Effector memory CD4-positive, alpha-beta T cell (primary cell): ENCODE data around the gene CTPS1.
A peak's percentile ranks its signal among the peaks of the same experiment; 100 is the strongest.

Source experiments
- DNase-seq, 3 donors: peaks; one replicate each; pipeline ENCODE4 v3.0.0-alpha.2; 2020
- H3K27ac ChIP-seq: 2 replicates; pipeline ENCODE4 v1.7.0; 2013; ENCODE audit warnings: mild to moderate bottlenecking, low read length, moderate library complexity; ENCODE audit not compliant: insufficient read depth, poor library complexity, severe bottlenecking
- H3K27me3 ChIP-seq: replicated peaks from 2 replicates; pipeline ENCODE4 v1.7.0; 2013; ENCODE audit warnings: mild to moderate bottlenecking, low read length; ENCODE audit not compliant: insufficient read depth, control insufficient read depth, poor library complexity, severe bottlenecking
- H3K36me3 ChIP-seq: 2 replicates; pipeline ENCODE4 v1.7.0; 2013; ENCODE audit warnings: mild to moderate bottlenecking, low read length, moderate library complexity; ENCODE audit not compliant: control insufficient read depth, insufficient read depth
- H3K4me1 ChIP-seq: 2 replicates; pipeline ENCODE4 v1.7.0; 2013; ENCODE audit warnings: low read length, mild to moderate bottlenecking; ENCODE audit not compliant: control insufficient read depth, insufficient read depth, poor library complexity, severe bottlenecking
- H3K4me3 ChIP-seq: 2 replicates; pipeline ENCODE4 v1.7.0; 2013; ENCODE audit warnings: low read length, low read depth, mild to moderate bottlenecking; ENCODE audit not compliant: insufficient read depth, poor library complexity, severe bottlenecking
- H3K9me3 ChIP-seq: 2 replicates; pipeline ENCODE4 v1.7.0; 2013; ENCODE audit warnings: mild to moderate bottlenecking, low read length, moderate library complexity; ENCODE audit not compliant: control insufficient read depth

Gene CTPS1

GRCh38 chr1:40945491-40945973 is 34.0 kb upstream of the CTPS1 start:
- no peak for DNase-seq
- no peak overlapping the region for H3K27ac ChIP-seq
- peaks cover 3% of the 10 kb centered on the region for H3K27me3 ChIP-seq
- H3K4me3 ChIP-seq, result no peak overlapping the region
- peaks cover 3% of the 10 kb centered on the region for H3K4me1 ChIP-seq
- H3K9me3 ChIP-seq, result no peaks in the 10 kb centered on the region
- H3K36me3 ChIP-seq, result no peaks in the 10 kb centered on the region

- Histone ChIP-seq H3K36me3 (no peaks in the 10 kb centered on the region), H3K4me1 (peaks cover 3% of the 10 kb centered on the region), H3K4me3 (no peak overlapping the region), H3K27me3 (peaks cover 3% of the 10 kb centered on the region), H3K27ac (no peak overlapping the region), H3K9me3 (no peaks in the 10 kb centered on the region)
- peak in 2 of 3 donors; percentile 10 to 26 for DNase-seq
Measured at GRCh38 chr1:40948741-40949443, 30.6 kb upstream of the CTPS1 start.

GRCh38 chr1:40949563-40949962 is 29.9 kb upstream of the CTPS1 start:
- H3K27me3 ChIP-seq, result peaks cover 3% of the 10 kb centered on the region
- DNase-seq, result no peak
- H3K4me3 ChIP-seq, result no peak overlapping the region
- no peaks in the 10 kb centered on the region for H3K9me3 ChIP-seq
- H3K27ac ChIP-seq, result no peak overlapping the region
- no peaks in the 10 kb centered on the region for H3K36me3 ChIP-seq
- peaks cover 3% of the 10 kb centered on the region for H3K4me1 ChIP-seq

GRCh38 chr1:40951943-40952743 is 27.4 kb upstream of the CTPS1 start:
- peaks cover 3% of the 10 kb centered on the region for H3K4me1 ChIP-seq
- no peaks in the 10 kb centered on the region for H3K36me3 ChIP-seq
- H3K27ac ChIP-seq, result no peak overlapping the region
- H3K4me3 ChIP-seq, result no peak overlapping the region
- H3K9me3 ChIP-seq, result no peaks in the 10 kb centered on the region
- peak; percentile 17 to 39 (median 34) for DNase-seq
- peaks cover 3% of the 10 kb centered on the region for H3K27me3 ChIP-seq

GRCh38 chr1:40952744-40953315 is 26.7 kb upstream of the CTPS1 start:
- no peak for DNase-seq
- H3K27me3 ChIP-seq, result peaks cover 3% of the 10 kb centered on the region
- H3K4me1 ChIP-seq, result peaks cover 3% of the 10 kb centered on the region
- no peak overlapping the region for H3K27ac ChIP-seq
- H3K4me3 ChIP-seq, result no peak overlapping the region
- H3K36me3 ChIP-seq, result no peaks in the 10 kb centered on the region
- H3K9me3 ChIP-seq, result no peaks in the 10 kb centered on the region

- H3K36me3 ChIP-seq, result no peaks in the 10 kb centered on the region
Measured at GRCh38 chr1:40954626-40955025, 24.9 kb upstream of the CTPS1 start.

GRCh38 chr1:40955266-40955665 is 24.2 kb upstream of the CTPS1 start:
- H3K9me3 ChIP-seq, result no peaks in the 10 kb centered on the region
- H3K4me3 ChIP-seq, result no peak overlapping the region
- H3K36me3 ChIP-seq, result no peaks in the 10 kb centered on the region
- no peaks in the 10 kb centered on the region for H3K27me3 ChIP-seq
- H3K27ac ChIP-seq, result no peak overlapping the region
- no peak for DNase-seq
- no peaks in the 10 kb centered on the region for H3K4me1 ChIP-seq

More at GRCh38 chr1:40954626-40955025, 24.9 kb upstream of the CTPS1 start:
- no peaks in the 10 kb centered on the region for H3K4me1 ChIP-seq
- H3K27ac ChIP-seq, result no peak overlapping the region
- DNase-seq, result no peak
- H3K4me3 ChIP-seq, result no peak overlapping the region
- no peaks in the 10 kb centered on the region for H3K9me3 ChIP-seq
- no peaks in the 10 kb centered on the region for H3K27me3 ChIP-seq

- no peaks in the 10 kb centered on the region for H3K27me3 ChIP-seq
- no peaks in the 10 kb centered on the region for H3K36me3 ChIP-seq
- no peaks in the 10 kb centered on the region for H3K9me3 ChIP-seq
- no peak overlapping the region for H3K4me3 ChIP-seq
- no peak overlapping the region for H3K27ac ChIP-seq
- DNase-seq, result no peak
- no peaks in the 10 kb centered on the region for H3K4me1 ChIP-seq
Measured at GRCh38 chr1:40956407-40956806, 23.1 kb upstream of the CTPS1 start.

- no peak for DNase-seq
- H3K4me1 ChIP-seq, result no peaks in the 10 kb centered on the region
- no peaks in the 10 kb centered on the region for H3K9me3 ChIP-seq
- H3K36me3 ChIP-seq, result no peaks in the 10 kb centered on the region
- H3K27me3 ChIP-seq, result no peaks in the 10 kb centered on the region
- no peak overlapping the region for H3K4me3 ChIP-seq
- no peak overlapping the region for H3K27ac ChIP-seq
Measured at GRCh38 chr1:40958210-40958609, 21.3 kb upstream of the CTPS1 start.

- H3K4me3 ChIP-seq, result no peak overlapping the region
Measured at GRCh38 chr1:40965531-40965930, 14.0 kb upstream of the CTPS1 start.

More at GRCh38 chr1:40965531-40965930, 14.0 kb upstream of the CTPS1 start:
- DNase-seq, result no peak
- no peaks in the 10 kb centered on the region for H3K4me1 ChIP-seq
- no peaks in the 10 kb centered on the region for H3K36me3 ChIP-seq
- H3K9me3 ChIP-seq, result no peaks in the 10 kb centered on the region
- no peak overlapping the region for H3K27ac ChIP-seq
- no peaks in the 10 kb centered on the region for H3K27me3 ChIP-seq
